Cardiac fibroblast (primary cell): ENCODE results near the gene SLC7A14.
A peak's percentile ranks its signal among the peaks of the same experiment; 100 is the strongest.

Experiments
- DNase-seq, 2 donors: peaks; one replicate each; pipeline versions ENCODE4 v3.0.0 to v3.0.0-alpha.2; 2010; ENCODE audit warnings: low read depth in 2 of 2
- H3K4me3 ChIP-seq, 2 donors: replicated peaks in 1 of 2; 1 replicate in 1 of 2; 2 replicates in 1 of 2; pipeline ENCODE4 v1.5.1; 2011; ENCODE audit warnings: low read depth in 2 of 2, low read length in 2 of 2, mild to moderate bottlenecking in 2 of 2, moderate library complexity in 1 of 2
- TF ChIP-seq, protein P1 (sequence below): IDR thresholded peaks from one replicate; pipeline ENCODE4 v1.5.1; 2011; ENCODE audit warnings: low read depth, mild to moderate bottlenecking, low read length, inconsistent platforms

The SLC7A14 gene

GRCh38 chr3:170432416-170432815 is 153.5 kb downstream of the SLC7A14 start:
- H3K4me3 ChIP-seq = no peak overlapping the region
- TF ChIP-seq, protein P1, sequence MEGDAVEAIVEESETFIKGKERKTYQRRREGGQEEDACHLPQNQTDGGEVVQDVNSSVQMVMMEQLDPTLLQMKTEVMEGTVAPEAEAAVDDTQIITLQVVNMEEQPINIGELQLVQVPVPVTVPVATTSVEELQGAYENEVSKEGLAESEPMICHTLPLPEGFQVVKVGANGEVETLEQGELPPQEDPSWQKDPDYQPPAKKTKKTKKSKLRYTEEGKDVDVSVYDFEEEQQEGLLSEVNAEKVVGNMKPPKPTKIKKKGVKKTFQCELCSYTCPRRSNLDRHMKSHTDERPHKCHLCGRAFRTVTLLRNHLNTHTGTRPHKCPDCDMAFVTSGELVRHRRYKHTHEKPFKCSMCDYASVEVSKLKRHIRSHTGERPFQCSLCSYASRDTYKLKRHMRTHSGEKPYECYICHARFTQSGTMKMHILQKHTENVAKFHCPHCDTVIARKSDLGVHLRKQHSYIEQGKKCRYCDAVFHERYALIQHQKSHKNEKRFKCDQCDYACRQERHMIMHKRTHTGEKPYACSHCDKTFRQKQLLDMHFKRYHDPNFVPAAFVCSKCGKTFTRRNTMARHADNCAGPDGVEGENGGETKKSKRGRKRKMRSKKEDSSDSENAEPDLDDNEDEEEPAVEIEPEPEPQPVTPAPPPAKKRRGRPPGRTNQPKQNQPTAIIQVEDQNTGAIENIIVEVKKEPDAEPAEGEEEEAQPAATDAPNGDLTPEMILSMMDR = no peak
- DNase-seq = no peak

- DNase-seq = no peak
- H3K4me3 ChIP-seq = no peak overlapping the region
- TF ChIP-seq, protein P1 = peak; percentile 21
Measured at GRCh38 chr3:170431054-170431453, 154.8 kb downstream of the SLC7A14 start.

- TF ChIP-seq, protein P1 = no peak
- H3K4me3 ChIP-seq = no peak overlapping the region
- peak; percentile 39 to 47 for DNase-seq
Measured at GRCh38 chr3:170429050-170429449, 156.8 kb downstream of the SLC7A14 start.

GRCh38 chr3:170428095-170428494 is 157.8 kb downstream of the SLC7A14 start:
- DNase-seq = no peak
- no peak overlapping the region for H3K4me3 ChIP-seq
- TF ChIP-seq, protein P1 = no peak

GRCh38 chr3:170426240-170426797 is 159.6 kb downstream of the SLC7A14 start:
- DNase-seq = no peak
- TF ChIP-seq, protein P1 = no peak
- H3K4me3 ChIP-seq = no peak overlapping the region

DNA sequence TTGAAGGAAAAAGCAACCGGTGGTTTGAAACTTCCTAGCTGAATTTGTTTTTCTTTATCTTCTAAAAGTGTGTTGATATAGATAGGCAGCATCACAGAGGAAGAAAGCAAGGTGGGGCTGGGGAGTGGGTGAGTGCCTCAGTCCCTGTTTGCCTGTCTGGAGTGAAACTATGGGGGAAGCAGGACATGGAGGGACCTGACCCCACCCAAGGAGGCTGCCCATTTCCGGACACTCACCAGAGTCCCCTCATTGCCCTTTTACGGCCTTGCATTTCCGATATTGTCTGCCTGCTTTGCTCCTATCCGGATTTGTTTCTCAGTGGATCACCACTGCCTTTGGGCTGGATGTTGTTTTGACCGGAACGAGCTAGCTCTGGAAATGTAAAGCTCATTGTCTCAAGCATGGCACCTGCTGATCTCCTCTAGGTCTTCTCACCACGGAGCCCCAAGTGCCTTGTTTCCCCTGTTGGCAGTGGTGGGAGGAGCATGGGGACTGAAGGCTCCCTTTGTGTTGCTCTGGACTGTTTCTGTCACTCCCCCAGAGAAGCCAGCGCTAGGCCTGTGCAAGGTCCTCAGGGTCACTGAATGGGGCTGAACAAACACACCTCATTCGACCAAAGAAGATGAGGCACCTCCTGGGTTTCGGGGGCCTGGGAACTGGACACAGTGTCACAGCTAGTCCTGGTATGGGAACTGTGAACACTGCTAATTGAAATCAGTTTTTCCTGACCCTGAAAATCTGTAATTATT is 160.2 kb downstream of the SLC7A14 start:
- TF ChIP-seq, protein P1 = no peak
- DNase-seq = no peak
- no peak overlapping the region for H3K4me3 ChIP-seq
